GM12892 (cell line): Measurements from ENCODE around the gene OPA1.

Experiments used
- POLR2A ChIP-seq: IDR thresholded peaks from 2 replicates; pipeline ENCODE4 v1.6.1; 2011; ENCODE audit warnings: low read depth, low read length, control low read depth
- POLR2AphosphoS5 ChIP-seq: IDR thresholded peaks from 2 replicates; pipeline ENCODE4 v1.6.1; 2011; ENCODE audit warnings: low read depth, low read length, control low read depth

DNA sequence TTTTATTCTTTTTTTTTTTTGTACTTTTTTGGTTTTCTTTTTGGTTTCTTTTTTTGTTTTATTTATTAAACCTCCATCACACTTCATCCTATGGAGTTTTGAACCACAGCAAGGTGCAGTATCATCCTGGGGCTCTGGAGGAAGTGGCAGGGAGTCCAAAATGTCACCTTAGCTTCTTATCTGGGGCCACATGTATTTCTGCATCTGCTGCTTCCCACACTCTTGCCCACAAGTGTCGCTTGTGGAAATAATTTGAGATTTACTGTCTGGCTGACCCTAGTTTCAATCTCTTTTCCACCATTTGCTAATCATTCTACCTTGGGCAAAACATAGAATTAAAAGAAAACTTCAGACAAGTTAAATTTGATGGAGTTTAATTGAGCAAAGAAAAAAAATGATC lies 6.4 kb downstream of the OPA1 start:
- TF ChIP-seq POLR2AphosphoS5 (no peak), POLR2A (no peak)
